WTC11 (cell line): Measurements from ENCODE around the gene PPP1R9A. TPM values are rescaled to one million over a fixed set of nuclear protein-coding genes. Genes with fewer than 3 reads are reported as not detected.

Experiments used
- ATAC-seq: fragments of 200-7000 bp; cut with Tn5 transposase; 2 replicates; pipeline ENCODE4 v1.10.0; 2021; ENCODE audit warnings: mild to moderate bottlenecking, moderate library complexity
- CTCF ChIA-PET: fragments of 300-600 bp; sonication (Branson Sonifier 250); formaldehyde crosslinking; loops from one replicate; lab custom pipeline; 2021; ENCODE audit warnings: antibody characterized with exemption; lab: Charles Lee
- POLR2A ChIA-PET: fragments of 350-600 bp; sonication (Branson Sonifier 250); formaldehyde crosslinking; loops from one replicate; lab custom pipeline; 2021; ENCODE audit warnings: antibody characterized with exemption; lab: Charles Lee
- DNase-seq: peaks from one replicate; pipeline ENCODE4 v3.0.0; 2021; ENCODE audit warnings: low spot score
- H3K27ac Mint-ChIP-seq: 2 replicates; pipeline ENCODE4 v1.8.0; 2021; ENCODE audit warnings: mixed read lengths
- H3K27me3 Mint-ChIP-seq: 2 replicates; pipeline ENCODE4 v1.8.0; 2021; ENCODE audit warnings: low read depth, mild to moderate bottlenecking, moderate library complexity, mixed read lengths
- H3K36me3 Mint-ChIP-seq: 2 replicates; pipeline ENCODE4 v1.8.0; 2021; ENCODE audit warnings: mixed read lengths
- H3K4me1 Mint-ChIP-seq: 2 replicates; pipeline ENCODE4 v1.8.0; 2022; ENCODE audit warnings: mixed read lengths
- H3K4me3 Mint-ChIP-seq: 2 replicates; pipeline ENCODE4 v1.8.0; 2021; ENCODE audit warnings: mild to moderate bottlenecking, moderate library complexity, mixed read lengths
- H3K9me3 Mint-ChIP-seq: 2 replicates; pipeline ENCODE4 v1.8.0; 2021; ENCODE audit warnings: mixed read lengths
- ESRRA ChIP-seq: sonication (generic); formaldehyde crosslinking; IDR thresholded peaks from 2 replicates; pipeline ENCODE4 v1.8.1; 2022; ENCODE audit warnings: mild to moderate bottlenecking, missing genetic modification reagents, borderline replicate concordance
- FOXJ3 ChIP-seq: sonication (generic); formaldehyde crosslinking; IDR thresholded peaks from 2 replicates; pipeline ENCODE4 v1.9.0; 2021; ENCODE audit warnings: missing genetic modification reagents, mild to moderate bottlenecking, borderline replicate concordance
- GABPB1 ChIP-seq: sonication (generic); formaldehyde crosslinking; IDR thresholded peaks from 2 replicates; pipeline ENCODE4 v1.8.1; 2023; ENCODE audit warnings: mild to moderate bottlenecking, missing genetic modification reagents
- MYBL2 ChIP-seq: sonication (generic); formaldehyde crosslinking; IDR thresholded peaks from 2 replicates; pipeline ENCODE4 v1.8.1; 2023; ENCODE audit warnings: mild to moderate bottlenecking, moderate library complexity, missing genetic modification reagents
- SP1 ChIP-seq: sonication (generic); formaldehyde crosslinking; conservative IDR thresholded peaks from 2 replicates; pipeline ENCODE4 v1.8.1; 2022; ENCODE audit warnings: missing genetic modification reagents
- ZNF138 ChIP-seq: sonication (generic); formaldehyde crosslinking; conservative IDR thresholded peaks from 2 replicates; pipeline ENCODE4 v1.8.1; 2022; ENCODE audit warnings: mild to moderate bottlenecking, moderate library complexity, missing genetic modification reagents
- ZNF263 ChIP-seq: sonication (generic); formaldehyde crosslinking; IDR thresholded peaks from 2 replicates; pipeline ENCODE4 v1.8.1; 2022; ENCODE audit warnings: low read depth, mild to moderate bottlenecking, moderate library complexity, missing genetic modification reagents
- total RNA-seq: library from RNA; stranded (reverse); gene quantifications from 3 replicates; pipeline ENCODE4 v1.2.3, GENCODE V29; 2021
- TF ChIP-seq, protein P1 (sequence below): sonication (generic); formaldehyde crosslinking; IDR thresholded peaks from 2 replicates; pipeline ENCODE4 v1.8.1; 2022; ENCODE audit warnings: mild to moderate bottlenecking, missing genetic modification reagents, moderate library complexity, borderline replicate concordance
- TF ChIP-seq, protein P2 (sequence below): sonication (generic); formaldehyde crosslinking; IDR thresholded peaks from 2 replicates; pipeline ENCODE4 v1.8.0; 2023; ENCODE audit warnings: missing genetic modification reagents
- TF ChIP-seq, protein P3 (sequence below): sonication (generic); formaldehyde crosslinking; IDR thresholded peaks from 2 replicates; pipeline ENCODE4 v1.8.0; 2022; ENCODE audit warnings: mild to moderate bottlenecking, missing genetic modification reagents
- TF ChIP-seq, protein P4 (sequence below): sonication (generic); formaldehyde crosslinking; IDR thresholded peaks from 2 replicates; pipeline ENCODE4 v1.8.1; 2022; ENCODE audit warnings: low read depth, mild to moderate bottlenecking, moderate library complexity, missing genetic modification reagents, borderline replicate concordance
- TF ChIP-seq, protein P5 (sequence below): fragments of 250-450 bp; sonication (Bioruptor Pico); IDR thresholded peaks from 2 replicates; pipeline ENCODE4 v1.9.0; 2021; ENCODE audit warnings: mild to moderate bottlenecking, borderline replicate concordance
- TF ChIP-seq, protein P6 (sequence below): fragments of 250-450 bp; sonication (Bioruptor Pico); conservative IDR thresholded peaks from 2 replicates; pipeline ENCODE4 v1.9.0; 2021; ENCODE audit warnings: mild to moderate bottlenecking
- TF ChIP-seq, protein P7 (sequence below): fragments of 250-450 bp; sonication (Bioruptor Pico); IDR thresholded peaks from 2 replicates; pipeline ENCODE4 v1.9.0; 2021; ENCODE audit warnings: mild to moderate bottlenecking
- TF ChIP-seq, protein P8 (sequence below): sonication (generic); formaldehyde crosslinking; IDR thresholded peaks from 2 replicates; pipeline ENCODE4 v1.8.0; 2022; ENCODE audit warnings: mild to moderate bottlenecking, missing genetic modification reagents

Gene PPP1R9A
- total RNA-seq, 1 experiment from 2014 or later = 16.8 TPM

DNA sequence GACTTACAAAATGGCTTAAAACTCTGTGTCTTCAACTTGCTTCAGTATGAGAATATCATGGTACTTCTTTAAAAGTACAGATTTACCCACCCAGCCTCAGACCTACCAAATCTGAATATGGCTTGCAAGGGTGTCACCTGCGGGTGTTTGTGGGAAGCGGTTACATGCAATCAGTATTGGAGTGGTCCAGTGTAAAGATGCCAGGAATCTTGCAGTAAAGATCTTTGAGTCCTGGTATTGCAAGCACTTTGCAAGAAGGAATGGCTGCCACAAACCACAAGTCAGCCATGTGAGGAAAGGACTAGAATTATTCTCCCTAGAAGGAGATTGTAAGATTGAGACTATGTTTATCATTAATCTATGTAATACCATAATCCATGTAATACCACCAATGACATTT lies 301.9 kb downstream of the PPP1R9A start:
- no peak for DNase-seq
- Mint-ChIP-seq H3K36me3 (no peaks in the 10 kb centered on the region), H3K4me1 (no peaks in the 10 kb centered on the region), H3K27me3 (no peaks in the 10 kb centered on the region), H3K9me3 (peaks cover under 1% of the 10 kb centered on the region; the same call in 1 of the 2 replicates), H3K27ac (no peak overlapping the region), H3K4me3 (no peak overlapping the region)
- TF ChIP-seq, protein P1, sequence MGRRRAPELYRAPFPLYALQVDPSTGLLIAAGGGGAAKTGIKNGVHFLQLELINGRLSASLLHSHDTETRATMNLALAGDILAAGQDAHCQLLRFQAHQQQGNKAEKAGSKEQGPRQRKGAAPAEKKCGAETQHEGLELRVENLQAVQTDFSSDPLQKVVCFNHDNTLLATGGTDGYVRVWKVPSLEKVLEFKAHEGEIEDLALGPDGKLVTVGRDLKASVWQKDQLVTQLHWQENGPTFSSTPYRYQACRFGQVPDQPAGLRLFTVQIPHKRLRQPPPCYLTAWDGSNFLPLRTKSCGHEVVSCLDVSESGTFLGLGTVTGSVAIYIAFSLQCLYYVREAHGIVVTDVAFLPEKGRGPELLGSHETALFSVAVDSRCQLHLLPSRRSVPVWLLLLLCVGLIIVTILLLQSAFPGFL = no peak
- TF ChIP-seq, protein P2, sequence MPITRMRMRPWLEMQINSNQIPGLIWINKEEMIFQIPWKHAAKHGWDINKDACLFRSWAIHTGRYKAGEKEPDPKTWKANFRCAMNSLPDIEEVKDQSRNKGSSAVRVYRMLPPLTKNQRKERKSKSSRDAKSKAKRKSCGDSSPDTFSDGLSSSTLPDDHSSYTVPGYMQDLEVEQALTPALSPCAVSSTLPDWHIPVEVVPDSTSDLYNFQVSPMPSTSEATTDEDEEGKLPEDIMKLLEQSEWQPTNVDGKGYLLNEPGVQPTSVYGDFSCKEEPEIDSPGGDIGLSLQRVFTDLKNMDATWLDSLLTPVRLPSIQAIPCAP (CRISPR knock-in tag) = no peak
- TF ChIP-seq, protein P3, sequence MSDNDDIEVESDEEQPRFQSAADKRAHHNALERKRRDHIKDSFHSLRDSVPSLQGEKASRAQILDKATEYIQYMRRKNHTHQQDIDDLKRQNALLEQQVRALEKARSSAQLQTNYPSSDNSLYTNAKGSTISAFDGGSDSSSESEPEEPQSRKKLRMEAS (CRISPR knock-in tag) = no peak
- no peak for TF ChIP-seq ZNF138 (CRISPR knock-in tag)
- TF ChIP-seq, protein P4, sequence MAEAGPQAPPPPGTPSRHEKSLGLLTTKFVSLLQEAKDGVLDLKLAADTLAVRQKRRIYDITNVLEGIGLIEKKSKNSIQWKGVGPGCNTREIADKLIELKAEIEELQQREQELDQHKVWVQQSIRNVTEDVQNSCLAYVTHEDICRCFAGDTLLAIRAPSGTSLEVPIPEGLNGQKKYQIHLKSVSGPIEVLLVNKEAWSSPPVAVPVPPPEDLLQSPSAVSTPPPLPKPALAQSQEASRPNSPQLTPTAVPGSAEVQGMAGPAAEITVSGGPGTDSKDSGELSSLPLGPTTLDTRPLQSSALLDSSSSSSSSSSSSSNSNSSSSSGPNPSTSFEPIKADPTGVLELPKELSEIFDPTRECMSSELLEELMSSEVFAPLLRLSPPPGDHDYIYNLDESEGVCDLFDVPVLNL (CRISPR knock-in tag) = no peak
- TF ChIP-seq GABPB1 (CRISPR knock-in tag) = no peak
- TF ChIP-seq MYBL2 = no peak
- TF ChIP-seq, protein P5, sequence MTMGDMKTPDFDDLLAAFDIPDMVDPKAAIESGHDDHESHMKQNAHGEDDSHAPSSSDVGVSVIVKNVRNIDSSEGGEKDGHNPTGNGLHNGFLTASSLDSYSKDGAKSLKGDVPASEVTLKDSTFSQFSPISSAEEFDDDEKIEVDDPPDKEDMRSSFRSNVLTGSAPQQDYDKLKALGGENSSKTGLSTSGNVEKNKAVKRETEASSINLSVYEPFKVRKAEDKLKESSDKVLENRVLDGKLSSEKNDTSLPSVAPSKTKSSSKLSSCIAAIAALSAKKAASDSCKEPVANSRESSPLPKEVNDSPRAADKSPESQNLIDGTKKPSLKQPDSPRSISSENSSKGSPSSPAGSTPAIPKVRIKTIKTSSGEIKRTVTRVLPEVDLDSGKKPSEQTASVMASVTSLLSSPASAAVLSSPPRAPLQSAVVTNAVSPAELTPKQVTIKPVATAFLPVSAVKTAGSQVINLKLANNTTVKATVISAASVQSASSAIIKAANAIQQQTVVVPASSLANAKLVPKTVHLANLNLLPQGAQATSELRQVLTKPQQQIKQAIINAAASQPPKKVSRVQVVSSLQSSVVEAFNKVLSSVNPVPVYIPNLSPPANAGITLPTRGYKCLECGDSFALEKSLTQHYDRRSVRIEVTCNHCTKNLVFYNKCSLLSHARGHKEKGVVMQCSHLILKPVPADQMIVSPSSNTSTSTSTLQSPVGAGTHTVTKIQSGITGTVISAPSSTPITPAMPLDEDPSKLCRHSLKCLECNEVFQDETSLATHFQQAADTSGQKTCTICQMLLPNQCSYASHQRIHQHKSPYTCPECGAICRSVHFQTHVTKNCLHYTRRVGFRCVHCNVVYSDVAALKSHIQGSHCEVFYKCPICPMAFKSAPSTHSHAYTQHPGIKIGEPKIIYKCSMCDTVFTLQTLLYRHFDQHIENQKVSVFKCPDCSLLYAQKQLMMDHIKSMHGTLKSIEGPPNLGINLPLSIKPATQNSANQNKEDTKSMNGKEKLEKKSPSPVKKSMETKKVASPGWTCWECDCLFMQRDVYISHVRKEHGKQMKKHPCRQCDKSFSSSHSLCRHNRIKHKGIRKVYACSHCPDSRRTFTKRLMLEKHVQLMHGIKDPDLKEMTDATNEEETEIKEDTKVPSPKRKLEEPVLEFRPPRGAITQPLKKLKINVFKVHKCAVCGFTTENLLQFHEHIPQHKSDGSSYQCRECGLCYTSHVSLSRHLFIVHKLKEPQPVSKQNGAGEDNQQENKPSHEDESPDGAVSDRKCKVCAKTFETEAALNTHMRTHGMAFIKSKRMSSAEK (CRISPR knock-in tag) = no peak
- TF ChIP-seq, protein P6, sequence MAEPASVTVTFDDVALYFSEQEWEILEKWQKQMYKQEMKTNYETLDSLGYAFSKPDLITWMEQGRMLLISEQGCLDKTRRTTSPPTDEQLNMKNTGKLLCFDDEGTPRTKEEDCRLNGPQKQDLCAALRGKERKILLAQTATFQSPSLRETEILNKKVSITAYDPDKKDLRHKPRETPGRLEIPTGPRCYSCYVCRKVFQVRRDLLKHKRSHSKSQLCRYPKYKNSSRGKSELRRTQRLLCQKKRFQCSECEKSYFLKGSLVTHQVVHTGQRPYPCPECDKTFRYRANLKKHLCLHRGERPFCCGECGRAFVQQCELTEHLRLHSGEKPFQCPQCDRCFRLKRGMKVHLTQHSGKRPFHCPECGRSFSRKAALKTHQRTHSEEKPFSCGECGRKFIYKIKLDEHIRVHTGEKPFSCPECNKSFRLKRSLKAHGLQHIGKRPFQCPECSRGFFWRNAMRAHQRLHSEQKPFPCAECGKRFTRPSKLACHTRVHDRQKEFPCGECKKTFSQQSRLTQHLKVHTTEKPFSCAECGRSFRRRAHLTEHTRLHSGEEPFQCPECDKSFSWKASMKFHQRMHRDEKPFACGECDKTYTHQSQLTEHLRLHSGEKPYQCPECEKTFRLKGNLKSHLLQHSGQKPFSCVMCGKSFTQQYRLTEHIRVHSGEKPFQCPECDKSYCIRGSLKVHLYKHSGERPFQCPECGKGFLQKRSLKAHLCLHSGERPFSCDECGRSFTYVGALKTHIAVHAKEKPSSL (CRISPR knock-in tag) = no peak
- TF ChIP-seq ESRRA = no peak
- TF ChIP-seq ZNF263 = no peak
- TF ChIP-seq, protein P7, sequence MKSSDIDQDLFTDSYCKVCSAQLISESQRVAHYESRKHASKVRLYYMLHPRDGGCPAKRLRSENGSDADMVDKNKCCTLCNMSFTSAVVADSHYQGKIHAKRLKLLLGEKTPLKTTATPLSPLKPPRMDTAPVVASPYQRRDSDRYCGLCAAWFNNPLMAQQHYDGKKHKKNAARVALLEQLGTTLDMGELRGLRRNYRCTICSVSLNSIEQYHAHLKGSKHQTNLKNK (CRISPR knock-in tag) = no peak
- TF ChIP-seq SP1 = no peak
- TF ChIP-seq, protein P8, sequence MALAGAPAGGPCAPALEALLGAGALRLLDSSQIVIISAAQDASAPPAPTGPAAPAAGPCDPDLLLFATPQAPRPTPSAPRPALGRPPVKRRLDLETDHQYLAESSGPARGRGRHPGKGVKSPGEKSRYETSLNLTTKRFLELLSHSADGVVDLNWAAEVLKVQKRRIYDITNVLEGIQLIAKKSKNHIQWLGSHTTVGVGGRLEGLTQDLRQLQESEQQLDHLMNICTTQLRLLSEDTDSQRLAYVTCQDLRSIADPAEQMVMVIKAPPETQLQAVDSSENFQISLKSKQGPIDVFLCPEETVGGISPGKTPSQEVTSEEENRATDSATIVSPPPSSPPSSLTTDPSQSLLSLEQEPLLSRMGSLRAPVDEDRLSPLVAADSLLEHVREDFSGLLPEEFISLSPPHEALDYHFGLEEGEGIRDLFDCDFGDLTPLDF = no peak
- TF ChIP-seq FOXJ3 (CRISPR knock-in tag) = no peak
- no peak for ATAC-seq
- POLR2A ChIA-PET = no interaction called here
- CTCF ChIA-PET = no interaction called here
